Measurements from ENCODE around the gene MTIF3.

- TF ChIP-seq, protein P1, sequence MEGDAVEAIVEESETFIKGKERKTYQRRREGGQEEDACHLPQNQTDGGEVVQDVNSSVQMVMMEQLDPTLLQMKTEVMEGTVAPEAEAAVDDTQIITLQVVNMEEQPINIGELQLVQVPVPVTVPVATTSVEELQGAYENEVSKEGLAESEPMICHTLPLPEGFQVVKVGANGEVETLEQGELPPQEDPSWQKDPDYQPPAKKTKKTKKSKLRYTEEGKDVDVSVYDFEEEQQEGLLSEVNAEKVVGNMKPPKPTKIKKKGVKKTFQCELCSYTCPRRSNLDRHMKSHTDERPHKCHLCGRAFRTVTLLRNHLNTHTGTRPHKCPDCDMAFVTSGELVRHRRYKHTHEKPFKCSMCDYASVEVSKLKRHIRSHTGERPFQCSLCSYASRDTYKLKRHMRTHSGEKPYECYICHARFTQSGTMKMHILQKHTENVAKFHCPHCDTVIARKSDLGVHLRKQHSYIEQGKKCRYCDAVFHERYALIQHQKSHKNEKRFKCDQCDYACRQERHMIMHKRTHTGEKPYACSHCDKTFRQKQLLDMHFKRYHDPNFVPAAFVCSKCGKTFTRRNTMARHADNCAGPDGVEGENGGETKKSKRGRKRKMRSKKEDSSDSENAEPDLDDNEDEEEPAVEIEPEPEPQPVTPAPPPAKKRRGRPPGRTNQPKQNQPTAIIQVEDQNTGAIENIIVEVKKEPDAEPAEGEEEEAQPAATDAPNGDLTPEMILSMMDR (IDR thresholded peaks at IDR 0.05) = no peak
- TF ChIP-seq POLR2AphosphoS5 (IDR thresholded peaks at IDR 0.05; ENCODE audit: low read depth, low read length) (no peak), REST (IDR thresholded peaks at IDR 0.05; ENCODE audit: insufficient read depth in 1 of 2, low read depth in 2 of 2, low read length in 1 of 2) (no peak), SIN3A (IDR thresholded peaks at IDR 0.05; ENCODE audit: borderline replicate concordance, insufficient read depth, low read depth, low read length) (no peak), TCF7L2 (IDR thresholded peaks at IDR 0.05; ENCODE audit: low read depth, low read length) (no peak)
Observed at GRCh38 chr13:27421101-27421871, 29.1 kb downstream of the MTIF3 start.

All from Panc1 (cell line).